GM12891 (cell line): Measurements from ENCODE around the gene LTV1.

Source experiments
- POLR2A ChIP-seq: IDR thresholded peaks from 2 replicates; pipeline ENCODE4 v1.6.1; 2011; ENCODE audit warnings: low read depth, low read length, control low read depth
- POLR2AphosphoS5 ChIP-seq: IDR thresholded peaks from 2 replicates; pipeline ENCODE4 v1.6.1; 2011; ENCODE audit warnings: low read depth, low read length, control low read depth
- POU2F2 ChIP-seq: IDR thresholded peaks from 2 replicates; pipeline ENCODE4 v1.6.1; 2011; ENCODE audit warnings: low read depth, mild to moderate bottlenecking, control low read depth, low read length, moderate library complexity
- TAF1 ChIP-seq: IDR thresholded peaks from 2 replicates; pipeline ENCODE4 v1.6.1; 2011; ENCODE audit warnings: low read depth, low read length, control low read depth

- no peak for TF ChIP-seq POLR2AphosphoS5
- TF ChIP-seq TAF1, result no peak
- TF ChIP-seq POLR2A, result no peak
- no peak for TF ChIP-seq POU2F2
Observed at GRCh38 chr6:143880412-143880811, 37.3 kb downstream of the LTV1 start.
